Adipose tissue (tissue), 3 donors: ENCODE results near the gene PARM1. TPM values are rescaled to one million over a fixed set of nuclear protein-coding genes. Genes with fewer than 3 reads are reported as not detected.

Experiments
- H3K27ac ChIP-seq: one replicate; pipeline ENCODE4 v1.5.1; 2013; ENCODE audit warnings: low read depth, low read length
- WGBS, 3 donors: extraction: QIAGEN DNeasy Blood & Tissue Kit; methylation state at CpG; one replicate each; pipeline ENCODE4 v1.1.7; 2013; 5-methylcytosine and 5-hydroxymethylcytosine counted together
- polyA plus RNA-seq, 3 donors: library from polyadenylated mRNA; stranded (reverse); fragments of 200-250 nt; gene quantifications; one replicate each; pipeline ENCODE4 v1.2.3, GENCODE V29; 2013
- donor health status: healthy with polysubstance abuse.
- donor health status: Bipolar disorder and iron deficiency.
- donor health status: healthy.

The PARM1 gene
- polyA plus RNA-seq, 3 donors, result 9.5 to 16.0 (median 11.3) TPM

DNA sequence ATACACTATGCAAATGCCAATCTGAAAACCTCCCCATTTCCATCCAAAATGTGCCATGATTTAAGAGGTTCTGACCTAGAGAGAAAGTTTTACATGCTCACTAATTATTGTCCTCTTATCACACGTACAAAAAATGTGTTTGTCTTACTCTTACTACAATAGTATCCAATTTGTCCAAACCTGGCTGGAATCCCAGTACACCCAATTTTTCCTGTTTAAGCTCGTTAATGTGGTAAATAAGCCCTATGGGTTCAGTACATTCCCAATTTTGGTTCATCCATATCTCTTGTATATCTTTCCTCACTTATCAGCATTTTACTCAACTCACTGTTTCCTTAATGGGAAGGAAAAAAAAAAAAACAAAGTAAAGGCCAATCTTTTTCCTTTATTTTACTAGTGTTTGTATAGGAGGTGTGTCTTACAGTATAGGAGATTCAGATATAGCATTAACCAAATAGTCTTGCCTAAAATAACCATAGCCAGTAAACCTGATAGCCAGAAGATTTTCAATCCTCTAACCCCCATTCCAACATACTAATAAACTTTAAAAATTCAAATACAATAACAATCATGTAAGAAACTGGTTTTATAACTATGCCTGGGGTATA lies 109.8 kb downstream of the PARM1 start:
- 49 to 67% (median 53%) methylated on average over 2 of the region's 2 CpGs for whole genome bisulfite sequencing, 3 donors
- no peak overlapping the region for H3K27ac ChIP-seq

DNA sequence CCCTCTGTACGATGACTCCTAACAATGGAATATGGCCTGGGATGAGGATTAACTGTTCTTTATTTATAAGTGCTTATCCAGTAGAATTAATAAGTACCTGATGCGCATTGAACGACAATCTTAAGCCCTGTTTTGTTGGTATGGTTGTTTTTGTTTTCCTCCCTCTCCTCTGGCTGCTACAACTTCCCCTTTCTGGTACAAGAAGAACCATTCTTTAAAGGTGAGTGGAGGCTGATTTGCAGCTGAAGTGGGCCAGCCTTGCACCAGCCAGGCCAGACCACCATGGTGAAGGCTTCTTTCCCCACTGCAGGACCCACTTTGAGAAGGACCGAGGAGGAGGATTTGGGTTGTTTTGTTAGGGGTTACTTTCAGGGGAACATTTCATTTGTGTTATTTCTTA lies 113.3 kb downstream of the PARM1 start:
- WGBS, 3 donors, result 85 to 96% (median 86%) methylated on average over 4 of the region's 4 CpGs
- H3K27ac ChIP-seq, result no peak overlapping the region

DNA sequence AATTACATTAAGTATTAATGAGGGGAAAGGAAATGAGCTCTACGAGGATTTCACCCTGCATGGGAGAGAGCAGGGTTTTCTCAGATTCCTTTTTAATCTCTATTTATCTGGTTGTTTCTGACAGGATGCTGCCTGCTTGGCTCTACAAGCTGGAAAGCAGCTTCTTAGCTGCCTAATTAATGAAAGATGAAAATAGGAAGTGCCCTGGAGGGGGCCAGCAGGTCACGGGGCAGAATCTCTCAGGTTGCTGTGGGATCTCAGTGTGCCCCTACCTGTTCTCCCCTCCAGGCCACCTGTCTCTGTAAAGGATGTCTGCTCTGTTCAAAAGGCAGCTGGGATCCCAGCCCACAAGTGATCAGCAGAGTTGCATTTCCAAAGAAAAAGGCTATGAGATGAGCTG lies 113.7 kb downstream of the PARM1 start:
- H3K27ac ChIP-seq, result no peak overlapping the region
- WGBS, 3 donors, result 37 to 65% (median 47%) methylated on average over 2 of the region's 2 CpGs

DNA sequence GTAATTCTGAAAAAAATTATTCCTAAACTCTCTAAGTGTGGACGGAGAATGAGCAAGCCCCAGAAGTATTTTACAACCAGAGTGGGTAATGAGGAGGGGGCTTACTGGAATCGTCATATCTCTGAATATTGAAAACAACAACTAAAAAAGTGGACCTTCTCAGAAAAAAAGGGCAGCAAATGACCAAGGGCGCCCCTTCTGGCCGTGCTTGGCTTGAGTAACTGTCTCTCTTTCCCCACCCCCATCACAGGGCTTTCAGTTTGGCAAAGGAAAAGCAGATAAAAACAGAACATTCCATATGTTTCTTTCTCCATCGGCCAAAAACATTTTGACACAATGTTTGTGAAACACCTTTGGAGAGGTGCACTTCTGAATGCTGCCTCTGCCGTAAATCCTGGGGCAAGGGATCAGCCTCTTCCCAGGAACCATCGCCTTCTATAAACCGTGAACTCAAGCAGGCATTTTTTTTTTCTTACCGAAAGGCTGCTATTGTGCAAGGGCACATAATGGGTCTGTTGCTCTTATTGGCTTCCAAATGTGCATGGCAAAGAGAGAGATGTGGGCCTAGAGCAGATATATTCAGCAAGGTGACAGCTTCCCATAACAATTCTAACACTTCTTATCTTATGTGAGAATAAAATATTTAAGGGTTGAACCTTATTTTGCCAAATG lies 115.4 kb downstream of the PARM1 start:
- H3K27ac ChIP-seq, result no peak overlapping the region
- WGBS, 3 donors, result 64 to 79% (median 79%) methylated on average over 9 of the region's 9 CpGs

DNA sequence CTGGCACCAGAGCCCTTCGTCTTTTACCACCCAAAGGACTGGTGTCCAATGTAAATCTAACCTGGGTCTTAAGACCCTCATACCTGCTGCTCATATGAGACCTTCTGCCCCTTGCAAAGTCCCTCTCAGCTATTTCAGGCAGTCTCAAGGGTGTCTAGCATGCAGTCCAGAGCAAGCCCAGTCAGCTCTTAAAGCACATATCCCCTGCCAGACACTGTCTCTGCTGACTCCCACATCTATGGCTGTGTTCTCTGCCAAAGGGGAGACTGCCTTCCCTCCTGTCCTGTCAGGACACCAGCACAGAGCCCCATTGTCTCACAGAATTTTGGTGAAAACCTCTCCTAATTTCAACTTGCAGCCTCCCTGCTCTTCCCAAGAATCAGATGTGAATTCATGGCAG lies 118.5 kb downstream of the PARM1 start:
- WGBS, 3 donors, result 83 to 91% (median 88%) methylated on average over 1 of the region's 1 CpG
- no peak overlapping the region for H3K27ac ChIP-seq

DNA sequence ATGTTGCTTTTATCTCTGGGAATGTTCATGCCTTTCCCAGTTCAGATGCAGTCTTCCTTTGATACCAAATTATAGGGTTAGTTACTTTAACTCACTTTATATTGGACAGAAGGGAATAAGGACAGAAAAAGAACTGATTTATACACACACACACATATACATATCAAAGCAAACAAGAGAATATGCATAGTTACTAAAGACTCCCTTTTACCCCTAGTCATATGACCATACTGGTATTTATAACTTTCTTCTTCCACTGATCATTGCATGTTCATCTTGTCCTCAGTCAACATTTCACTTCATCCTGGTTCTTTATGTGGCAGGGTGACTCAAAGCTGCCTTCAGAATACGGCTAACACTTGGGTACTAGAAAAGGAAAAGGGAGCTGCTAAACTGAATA lies 120.4 kb downstream of the PARM1 start:
- WGBS, 3 donors, result 84 to 90% (median 84%) methylated on average over 1 of the region's 1 CpG
- no peak overlapping the region for H3K27ac ChIP-seq

DNA sequence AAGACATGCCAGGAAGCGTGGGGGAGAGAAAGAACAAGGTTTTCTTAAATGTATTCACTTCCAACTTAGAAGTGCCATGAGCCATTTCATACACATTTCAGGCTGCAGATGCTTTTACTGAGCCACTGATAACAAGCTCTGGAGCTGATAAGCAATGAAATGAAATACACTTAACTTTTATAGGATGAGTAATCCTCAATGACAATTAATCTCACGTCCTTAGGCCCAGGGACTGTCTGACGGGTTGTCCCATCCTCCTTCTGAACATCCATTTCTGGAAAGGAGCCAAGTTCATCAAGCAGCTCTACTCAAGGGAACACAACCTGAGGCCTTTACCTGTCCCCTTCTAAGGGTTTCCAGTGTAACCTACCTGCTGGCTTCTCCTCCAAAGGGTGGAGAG lies 121.2 kb downstream of the PARM1 start:
- 70 to 77% (median 72%) methylated on average over 3 of the region's 3 CpGs for WGBS, 3 donors
- no peak overlapping the region for H3K27ac ChIP-seq

DNA sequence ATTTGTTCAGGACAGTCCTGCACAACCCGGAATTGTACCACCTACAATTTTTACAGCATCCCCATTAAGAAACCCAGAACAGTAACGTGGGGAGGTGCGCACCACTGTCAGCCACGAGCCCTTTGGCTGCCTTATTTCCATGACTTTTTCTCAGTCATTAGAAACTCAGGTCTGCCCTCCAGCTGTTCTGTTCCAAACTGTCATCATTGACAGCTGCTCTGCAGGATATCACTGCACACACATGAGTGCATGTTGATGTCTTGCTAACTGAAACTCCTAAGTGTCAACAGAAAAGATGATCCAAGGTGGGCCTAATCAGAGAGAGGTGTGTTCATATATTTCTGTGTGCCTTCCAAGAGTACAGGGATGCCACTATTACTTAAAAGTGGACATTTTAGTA lies 123.4 kb downstream of the PARM1 start:
- 73 to 78% (median 73%) methylated on average over 4 of the region's 4 CpGs for WGBS, 3 donors

DNA sequence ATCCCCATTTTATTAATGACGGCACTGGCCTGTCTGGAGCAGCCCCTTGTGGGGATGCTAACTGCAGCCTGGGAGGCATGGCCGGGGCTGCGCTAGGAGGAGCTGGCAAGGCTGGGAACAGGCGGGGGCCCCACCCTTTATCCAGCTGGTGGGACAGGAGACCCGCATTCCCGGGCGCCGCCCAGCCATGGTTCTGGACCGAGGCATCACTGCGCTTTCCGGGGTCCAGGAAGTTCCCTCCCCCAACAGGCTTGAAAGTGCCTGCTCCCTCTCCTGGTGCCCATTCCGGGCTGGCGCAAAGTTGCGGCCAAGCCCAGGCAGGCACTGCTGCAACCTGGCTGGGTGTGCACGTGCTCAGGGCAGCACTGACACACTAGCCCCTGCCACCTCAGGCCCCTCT lies 124.5 kb downstream of the PARM1 start:
- H3K27ac ChIP-seq, result no peak overlapping the region
- WGBS, 3 donors, result 93% methylated on average over 15 of the region's 15 CpGs

More for the DNA sequence above, 123.4 kb downstream of the PARM1 start:
- no peak overlapping the region for H3K27ac ChIP-seq

DNA sequence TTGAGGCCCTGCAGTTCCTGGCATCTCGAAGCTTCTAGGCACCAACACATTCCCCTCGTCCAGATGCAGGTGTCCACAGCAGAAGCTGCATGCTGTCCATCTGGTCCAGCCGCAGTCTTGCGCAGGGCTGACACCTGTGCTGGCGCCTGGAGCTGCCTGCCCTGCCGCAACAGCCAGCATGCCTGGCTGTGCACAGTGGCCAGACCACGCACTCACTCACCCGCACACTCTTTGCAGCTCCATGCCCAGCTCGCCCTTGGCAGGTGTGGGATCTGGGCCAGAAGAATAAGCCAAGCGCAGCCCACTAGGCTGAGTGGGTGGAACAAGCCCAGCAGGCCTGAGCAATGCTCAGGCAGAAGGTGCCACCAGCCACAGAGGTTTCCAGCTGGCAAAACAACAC lies 125.6 kb downstream of the PARM1 start:
- WGBS, 3 donors, result 87 to 94% (median 93%) methylated on average over 10 of the region's 10 CpGs

DNA sequence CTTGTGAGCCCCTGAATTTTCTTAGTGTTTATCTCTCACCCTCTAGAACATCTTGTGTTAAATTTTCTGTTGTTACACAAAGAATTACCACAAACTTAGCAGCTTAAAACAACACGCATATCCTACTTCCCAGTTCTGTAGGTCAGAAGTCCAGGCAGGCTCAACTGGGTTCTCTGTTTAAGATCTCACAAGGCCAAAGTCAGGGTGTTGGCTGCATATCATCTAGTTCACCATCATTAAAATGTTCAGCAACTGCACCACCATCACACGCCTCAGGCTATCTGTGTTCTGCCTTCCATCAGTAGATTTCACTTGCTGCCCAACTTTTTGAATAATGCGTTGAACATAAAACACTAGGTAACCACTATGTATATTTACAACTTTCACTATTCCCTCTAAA lies 130.5 kb downstream of the PARM1 start:
- H3K27ac ChIP-seq, result no peak overlapping the region
- 90 to 92% (median 91%) methylated on average over 3 of the region's 3 CpGs for WGBS, 3 donors

More for the DNA sequence above, 125.6 kb downstream of the PARM1 start:
- H3K27ac ChIP-seq, result no peak overlapping the region

DNA sequence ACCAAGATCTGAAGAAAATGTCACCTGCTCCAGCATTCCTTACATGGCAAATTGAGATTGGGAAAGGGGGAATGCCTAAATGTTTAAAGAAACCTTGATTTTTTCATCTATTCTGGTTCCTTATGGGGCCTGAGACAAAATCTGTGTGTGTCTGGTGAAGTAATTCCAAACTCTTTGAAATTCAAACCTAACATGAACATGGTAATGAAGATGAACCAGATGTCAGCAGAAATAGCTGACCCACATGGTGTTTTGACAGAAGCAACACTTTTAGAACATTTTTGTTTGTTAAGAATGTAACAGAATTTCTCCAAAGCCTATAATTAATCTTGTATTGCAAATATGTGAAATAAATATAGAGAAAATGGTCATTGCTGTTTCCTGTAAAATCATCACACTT lies 133.0 kb downstream of the PARM1 start:
- no peak overlapping the region for H3K27ac ChIP-seq

DNA sequence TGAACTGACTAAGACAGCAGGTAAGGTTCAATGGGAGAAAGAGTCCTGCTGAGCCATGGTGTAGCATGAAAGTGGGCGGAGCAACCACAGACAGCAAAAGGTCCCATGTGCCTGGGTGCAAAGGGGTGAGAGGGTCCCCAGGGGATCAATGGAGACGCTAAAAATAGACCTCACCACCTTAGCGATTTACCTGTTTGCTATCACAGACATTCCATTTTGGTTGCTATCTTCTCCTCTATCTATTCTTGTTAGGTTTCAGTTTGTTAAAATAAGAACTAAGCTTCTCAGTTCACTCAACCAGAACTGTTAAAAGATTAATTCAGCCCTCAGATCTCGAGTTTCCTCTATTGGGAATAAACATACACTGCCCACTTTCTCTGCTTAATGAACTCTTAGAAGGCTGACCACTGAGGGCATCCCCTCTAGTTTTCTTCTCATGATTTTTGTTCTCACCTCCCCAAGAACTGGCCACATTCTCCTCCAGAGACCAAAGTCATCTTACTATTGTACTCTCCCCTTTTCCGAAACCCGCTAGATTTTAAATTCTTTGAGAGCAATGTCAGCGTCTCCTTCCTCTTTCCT lies 136.7 kb downstream of the PARM1 start:
- WGBS, 3 donors, result 70 to 77% (median 71%) methylated on average over 7 of the region's 7 CpGs
- no peak overlapping the region for H3K27ac ChIP-seq

DNA sequence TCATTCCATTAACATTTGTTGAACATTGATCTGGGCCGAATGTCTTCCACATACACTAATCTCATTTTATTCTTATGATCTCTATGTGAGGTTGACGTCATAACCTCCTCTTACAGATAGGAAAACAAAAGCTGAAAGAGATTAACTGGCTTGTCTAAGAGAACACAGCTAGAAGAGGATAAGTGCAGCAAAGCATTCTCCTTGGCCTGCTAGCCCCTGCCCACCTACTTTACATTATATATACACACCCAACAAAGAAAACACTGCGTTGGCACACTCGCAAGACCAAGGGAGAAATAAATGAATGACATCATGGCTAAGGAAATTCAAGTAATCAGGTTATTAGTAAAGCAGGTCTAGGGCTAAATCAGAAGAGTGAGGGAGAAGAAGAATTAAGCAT lies 138.4 kb downstream of the PARM1 start:
- H3K27ac ChIP-seq, result no peak overlapping the region
- WGBS, 3 donors, result 65 to 69% (median 67%) methylated on average over 4 of the region's 4 CpGs

DNA sequence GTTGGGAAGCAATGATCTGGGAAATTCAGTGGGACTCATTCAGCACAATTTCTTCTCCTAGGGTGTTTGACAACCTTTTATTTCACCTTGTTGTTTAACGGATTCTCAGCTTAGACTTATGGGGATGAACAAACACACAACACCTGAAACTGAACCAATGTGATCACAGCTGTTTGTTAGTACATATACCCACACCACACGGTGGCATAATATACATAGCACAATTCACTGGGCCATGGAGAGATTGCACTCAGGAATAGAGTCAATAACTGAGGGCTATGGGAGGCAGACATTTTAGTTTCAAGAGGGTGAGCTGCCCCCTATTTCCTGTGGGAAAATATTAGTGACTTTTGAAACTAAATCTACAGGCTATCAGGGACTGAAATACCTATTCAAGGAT lies 148.0 kb downstream of the PARM1 start:
- H3K27ac ChIP-seq, result no peak overlapping the region
- WGBS, 3 donors, result 77 to 90% (median 82%) methylated on average over 2 of the region's 2 CpGs

DNA sequence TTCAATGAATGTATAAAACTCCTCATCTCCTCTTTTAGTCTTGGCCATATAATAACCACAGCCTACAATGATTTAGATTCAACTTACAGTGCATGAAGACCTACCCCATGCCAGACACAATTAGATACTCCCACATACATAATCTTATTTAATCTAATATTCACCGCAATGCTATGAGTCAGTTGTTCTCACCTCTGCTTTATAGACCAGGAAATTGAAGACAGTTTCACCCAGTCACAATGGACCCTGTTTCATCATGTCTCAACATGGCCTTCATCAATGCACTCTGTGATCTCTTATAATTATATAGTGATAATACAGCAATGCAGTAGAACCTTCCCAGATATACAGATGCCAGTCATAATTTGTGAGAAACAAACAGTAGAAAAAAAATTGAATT lies 148.6 kb downstream of the PARM1 start:
- WGBS, 3 donors, result 88 to 98% (median 97%) methylated on average over 1 of the region's 1 CpG

DNA sequence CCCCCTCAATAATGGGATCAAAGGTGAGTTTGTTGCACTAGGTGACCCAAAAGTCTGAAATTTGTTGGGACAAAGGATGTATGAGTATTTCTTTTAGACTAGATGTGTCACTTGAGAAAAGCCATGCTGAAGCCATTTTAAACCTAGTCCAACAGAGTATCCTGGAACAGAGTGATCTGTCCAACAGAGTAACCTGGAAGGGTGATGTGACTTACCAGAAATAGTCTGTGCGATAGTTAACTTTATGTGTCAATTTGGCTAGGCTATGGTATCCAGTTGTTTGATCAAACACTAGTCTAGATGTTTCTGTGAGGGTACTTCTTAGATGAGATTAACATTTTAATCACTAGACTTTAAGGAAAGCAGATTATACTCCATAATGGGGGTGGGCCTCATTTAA lies 154.5 kb downstream of the PARM1 start:
- 26 to 100% (median 94%) methylated on average over 1 of the region's 1 CpG for WGBS, 3 donors
- H3K27ac ChIP-seq, result no peak overlapping the region

More for the DNA sequence above, 148.6 kb downstream of the PARM1 start:
- no peak overlapping the region for H3K27ac ChIP-seq

DNA sequence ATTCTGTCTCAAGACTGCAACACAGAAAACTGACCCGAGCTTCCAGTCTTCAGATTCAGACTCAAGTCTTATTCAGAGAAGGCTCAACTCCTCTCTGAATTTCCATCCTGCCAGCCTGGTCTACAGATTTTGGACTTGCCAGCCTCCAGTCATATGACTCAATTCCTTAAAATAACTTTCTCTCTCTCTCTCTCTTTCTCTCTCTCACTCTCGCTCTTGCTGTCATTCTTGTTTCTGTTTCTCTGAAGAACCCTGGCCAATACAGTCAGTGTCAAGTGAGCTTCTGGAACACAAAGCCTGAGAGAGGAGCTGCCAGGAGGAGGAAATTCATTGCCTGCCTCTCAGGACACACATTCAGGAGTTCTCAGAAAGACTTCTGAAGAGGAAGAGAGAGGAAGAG lies 154.9 kb downstream of the PARM1 start:
- 75 to 90% (median 88%) methylated on average over 2 of the region's 2 CpGs for WGBS, 3 donors
- H3K27ac ChIP-seq, result no peak overlapping the region

DNA sequence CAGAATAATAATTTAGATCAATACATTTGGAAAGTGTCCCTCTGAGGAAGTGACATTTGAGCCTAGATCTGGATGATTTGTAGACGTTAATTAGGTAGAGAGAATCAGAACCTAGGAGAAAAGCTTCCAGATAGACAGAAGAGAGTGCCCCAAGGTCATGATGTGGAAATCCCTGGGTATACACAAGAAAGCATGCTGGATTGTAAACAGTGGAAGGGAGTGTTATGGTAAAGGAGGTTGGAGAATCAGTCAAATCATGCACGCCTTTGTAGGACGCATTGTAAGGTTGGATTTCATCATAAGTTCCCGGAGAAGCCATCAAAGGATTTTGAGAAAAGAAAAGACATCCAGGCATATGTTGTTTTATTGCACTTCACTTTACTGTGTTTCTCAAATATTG lies 156.3 kb downstream of the PARM1 start:
- 81% methylated on average over 4 of the region's 4 CpGs for WGBS, 3 donors
- no peak overlapping the region for H3K27ac ChIP-seq

DNA sequence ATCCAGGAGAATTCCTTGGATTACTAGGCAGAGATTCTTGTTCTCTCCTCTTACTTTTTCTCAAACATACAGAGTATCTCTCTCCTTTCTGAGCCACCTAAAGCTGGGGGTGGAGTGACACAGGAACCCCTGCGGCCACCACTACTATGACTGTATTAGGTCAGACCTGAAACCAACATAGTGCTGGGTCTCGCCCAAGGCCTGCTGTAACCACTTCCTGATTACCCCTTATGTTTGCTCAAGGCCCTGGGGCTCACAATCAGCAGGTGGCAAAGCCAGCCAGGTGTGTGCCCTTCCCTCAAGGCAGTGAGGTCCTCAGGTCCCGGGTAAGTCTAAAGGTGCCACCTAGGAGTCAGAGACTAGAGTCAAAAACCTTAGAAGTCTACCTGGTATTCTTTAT lies 166.4 kb downstream of the PARM1 start:
- no peak overlapping the region for H3K27ac ChIP-seq
- 68 to 87% (median 77%) methylated on average over 3 of the region's 3 CpGs for WGBS, 3 donors
